SK-N-MC (cell line): Measurements from ENCODE around the gene GRIK4.

Experiments
- DNase-seq: peaks from one replicate; pipeline ENCODE4 v3.0.0-alpha.2; 2011; ENCODE audit warnings: low read depth, low spot score
- H3K27ac ChIP-seq: fragments of 200-600 bp; sonication (generic); 2 replicates; pipeline ENCODE4 v1.5.1; 2016; ENCODE audit warnings: mixed run types
- H3K36me3 ChIP-seq: fragments of 200-600 bp; sonication (generic); 2 replicates; pipeline ENCODE4 v1.6.1; 2017; ENCODE audit warnings: antibody characterized with exemption, low read length, mixed read lengths; ENCODE audit not compliant: insufficient read depth
- H3K4me3 ChIP-seq: fragments of 200-600 bp; sonication (generic); 2 replicates; pipeline ENCODE4 v1.5.1; 2016
- H3K9ac ChIP-seq: fragments of 200-600 bp; sonication (generic); 2 replicates; pipeline ENCODE4 v1.8.0; 2017; ENCODE audit warnings: mixed run types, mixed read lengths; ENCODE audit not compliant: insufficient read length
- H3K9me3 ChIP-seq: fragments of 200-600 bp; sonication (generic); 2 replicates; pipeline ENCODE4 v1.6.1; 2017; ENCODE audit warnings: low read depth, mild to moderate bottlenecking, antibody characterized with exemption, low read length, moderate library complexity, mixed read lengths
- EZH2 ChIP-seq: fragments of 200-600 bp; sonication (generic); IDR thresholded peaks from one replicate; pipeline ENCODE4 v1.6.1; 2017; ENCODE audit warnings: antibody characterized with exemption
- FOXP2 ChIP-seq: optimal IDR thresholded peaks from 2 replicates; pipeline ENCODE3; 2011; ENCODE audit warnings: mild to moderate bottlenecking, moderate library complexity; ENCODE audit not compliant: insufficient read depth; ENCODE audit errors: extremely low read length, control extremely low read depth
- POLR2AphosphoS5 ChIP-seq: IDR thresholded peaks from 2 replicates; pipeline ENCODE4 v1.6.1; 2012; ENCODE audit warnings: mild to moderate bottlenecking, low read depth, low read length, borderline replicate concordance

Gene GRIK4

DNA sequence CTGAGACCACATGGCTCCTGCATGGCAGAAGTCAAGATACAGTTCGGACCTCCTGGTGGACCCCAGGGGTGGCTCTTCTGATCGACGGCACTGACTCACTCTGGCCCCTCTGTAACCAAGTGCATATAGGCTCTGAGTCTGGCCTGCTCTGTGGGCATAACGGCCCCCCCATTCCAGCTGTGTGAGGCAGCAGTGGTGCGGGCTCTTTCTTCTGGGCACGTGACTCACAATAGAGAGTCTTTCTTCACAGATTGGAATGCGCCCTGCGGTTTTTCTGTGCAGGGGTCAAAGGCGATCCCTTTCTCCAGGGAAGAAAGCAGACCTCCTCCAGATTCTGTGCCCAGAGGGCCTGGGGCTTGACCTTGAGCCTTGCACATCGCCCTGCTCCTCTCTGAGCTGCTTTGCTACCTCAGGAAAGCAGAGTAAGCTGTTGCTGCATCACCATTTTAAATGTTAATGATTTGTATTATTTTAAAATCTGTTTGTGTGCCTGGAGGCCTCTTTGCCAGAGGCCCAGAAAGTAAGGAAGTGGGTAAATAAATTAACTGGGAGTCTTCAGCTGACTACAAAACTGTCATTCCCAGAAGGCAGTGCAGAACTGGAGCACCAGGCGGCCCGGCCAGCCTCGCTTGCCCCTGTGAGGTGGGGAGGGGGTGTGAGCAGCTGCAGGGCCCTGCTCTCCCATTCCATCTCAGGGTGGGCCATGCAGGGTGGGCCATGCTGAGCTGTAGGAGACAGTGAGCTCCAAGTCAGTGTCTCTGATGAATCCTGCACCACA is 199.0 kb downstream of the GRIK4 start:
- H3K27ac ChIP-seq = no peak overlapping the region; the same call in 1 of the 2 replicates
- peak overlapping the region; percentile 61 for H3K4me3 ChIP-seq
- H3K9me3 ChIP-seq = no peaks in the 10 kb centered on the region
- no peak for DNase-seq
- TF ChIP-seq FOXP2 = no peak
- no peak for TF ChIP-seq POLR2AphosphoS5
- TF ChIP-seq EZH2 = no peak
- no peaks in the 10 kb centered on the region for H3K36me3 ChIP-seq
- peak overlapping the region; percentile 33 for H3K9ac ChIP-seq

GRCh38 chr11:120712014-120712413 is 200.5 kb downstream of the GRIK4 start:
- DNase-seq = no peak
- Histone ChIP-seq H3K4me3 (no peak overlapping the region), H3K36me3 (no peaks in the 10 kb centered on the region), H3K9ac (no peak overlapping the region), H3K27ac (no peak overlapping the region), H3K9me3 (no peaks in the 10 kb centered on the region)
- TF ChIP-seq EZH2 = no peak
- no peak for TF ChIP-seq FOXP2
- TF ChIP-seq POLR2AphosphoS5 = no peak

GRCh38 chr11:120712881-120713280 is 201.3 kb downstream of the GRIK4 start:
- Histone ChIP-seq H3K36me3 (no peaks in the 10 kb centered on the region), H3K4me3 (no peak overlapping the region), H3K9me3 (no peaks in the 10 kb centered on the region), H3K27ac (no peak overlapping the region), H3K9ac (no peak overlapping the region)
- no peak for DNase-seq
- TF ChIP-seq POLR2AphosphoS5 (no peak), EZH2 (no peak), FOXP2 (no peak)

DNA sequence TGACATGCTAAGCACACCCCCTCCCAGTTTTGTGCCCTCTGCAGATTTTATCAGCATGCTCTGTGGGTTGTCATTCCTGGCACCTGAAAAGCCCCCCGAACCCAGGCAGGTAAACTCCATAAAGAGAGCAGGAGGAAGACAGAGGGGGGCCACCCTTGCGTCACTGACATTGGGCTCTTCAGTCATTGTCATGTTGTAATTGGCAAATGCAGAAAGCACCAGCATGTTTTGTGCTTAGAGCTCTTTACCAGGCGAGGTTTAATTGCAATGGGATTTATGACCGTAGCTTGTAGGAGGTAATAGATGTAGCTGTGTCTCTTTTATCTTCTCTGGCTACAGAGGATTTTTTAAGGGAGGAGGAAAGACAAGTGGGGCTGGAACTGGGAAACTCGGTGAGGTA is 201.7 kb downstream of the GRIK4 start:
- H3K9me3 ChIP-seq = no peaks in the 10 kb centered on the region

DNA sequence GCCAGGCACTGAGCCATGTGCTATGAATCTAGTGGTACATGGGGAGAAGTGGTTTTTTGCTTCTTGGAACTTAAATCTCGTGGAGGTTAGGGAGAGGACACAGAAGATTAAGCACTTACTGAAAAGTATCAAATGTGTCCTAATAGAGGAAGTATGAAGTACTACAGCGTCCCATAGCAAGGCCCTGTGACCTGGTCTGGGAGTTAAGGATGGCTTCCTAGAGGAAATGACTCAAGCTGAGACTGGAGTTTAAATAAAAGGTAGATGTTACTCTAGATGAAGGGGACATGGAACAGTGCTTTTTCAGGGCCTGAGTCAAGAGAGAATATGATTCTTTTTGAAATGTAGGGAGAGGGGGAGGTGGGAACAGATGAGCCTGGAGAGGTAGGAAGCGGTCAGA is 202.9 kb downstream of the GRIK4 start:
- Histone ChIP-seq H3K27ac (no peak overlapping the region), H3K36me3 (no peaks in the 10 kb centered on the region), H3K4me3 (no peak overlapping the region), H3K9me3 (no peaks in the 10 kb centered on the region), H3K9ac (no peak overlapping the region)
- TF ChIP-seq FOXP2 (no peak), EZH2 (no peak), POLR2AphosphoS5 (no peak)
- DNase-seq = no peak

More for the DNA sequence above, 201.7 kb downstream of the GRIK4 start:
- no peak overlapping the region for H3K9ac ChIP-seq
- H3K4me3 ChIP-seq = no peak overlapping the region
- no peak for TF ChIP-seq FOXP2
- no peak for TF ChIP-seq EZH2
- no peak for TF ChIP-seq POLR2AphosphoS5
- no peaks in the 10 kb centered on the region for H3K36me3 ChIP-seq
- no peak for DNase-seq
- H3K27ac ChIP-seq = no peak overlapping the region

DNA sequence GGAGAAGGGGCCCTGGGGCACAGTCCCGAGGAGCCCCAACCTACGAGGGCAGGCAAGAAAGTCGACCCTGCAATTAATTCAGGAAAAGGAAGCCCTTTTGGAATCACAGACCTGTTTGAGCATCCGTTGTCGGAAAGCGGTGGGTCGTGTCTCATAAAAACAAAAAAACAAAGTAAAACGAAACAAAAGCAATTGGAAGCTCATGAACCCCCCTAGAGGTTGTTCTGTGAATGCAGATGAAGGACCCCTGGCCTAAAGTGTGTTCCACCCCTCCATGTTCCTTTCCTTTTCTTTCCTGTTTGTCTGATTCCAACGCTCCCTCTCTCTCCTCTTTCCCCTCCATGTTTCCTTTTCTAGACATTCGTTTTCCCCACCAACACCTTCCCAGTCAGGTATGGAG is 203.7 kb downstream of the GRIK4 start:
- Histone ChIP-seq H3K9ac (no peak overlapping the region), H3K4me3 (no peak overlapping the region)
- DNase-seq = no peak

DNA sequence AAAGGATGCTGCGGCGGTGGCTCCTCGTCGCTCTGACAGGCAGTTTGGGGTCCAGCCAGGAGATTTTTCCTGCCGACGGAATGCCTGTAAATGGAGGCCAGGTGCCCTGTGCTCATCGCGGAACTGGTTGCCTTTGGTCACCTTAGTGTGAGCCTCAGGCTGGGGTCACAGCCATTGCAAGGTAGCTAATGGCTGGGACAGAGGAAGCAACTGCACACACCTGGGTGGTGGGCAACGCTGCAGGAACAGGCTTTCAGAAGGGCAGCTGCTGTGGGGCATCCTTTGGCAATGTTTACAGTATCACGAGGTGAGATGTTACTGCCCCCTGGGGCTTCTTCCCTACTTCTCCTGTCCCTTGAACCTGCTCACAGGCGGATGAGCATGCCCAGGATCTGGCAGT is 205.5 kb downstream of the GRIK4 start:
- DNase-seq = no peak
- Histone ChIP-seq H3K4me3 (no peak overlapping the region), H3K36me3 (no peaks in the 10 kb centered on the region), H3K9ac (no peak overlapping the region), H3K27ac (no peak overlapping the region), H3K9me3 (no peaks in the 10 kb centered on the region)
- TF ChIP-seq EZH2 = no peak
- no peak for TF ChIP-seq FOXP2
- TF ChIP-seq POLR2AphosphoS5 = no peak

More for the DNA sequence above, 203.7 kb downstream of the GRIK4 start:
- Histone ChIP-seq H3K27ac (no peak overlapping the region), H3K36me3 (no peaks in the 10 kb centered on the region), H3K9me3 (no peaks in the 10 kb centered on the region)
- TF ChIP-seq EZH2 (no peak), POLR2AphosphoS5 (no peak), FOXP2 (no peak)

GRCh38 chr11:120717623-120718022 is 206.1 kb downstream of the GRIK4 start:
- H3K4me3 ChIP-seq = no peak overlapping the region
- no peak for DNase-seq
- TF ChIP-seq POLR2AphosphoS5 = no peak
- TF ChIP-seq EZH2 = no peak
- no peak for TF ChIP-seq FOXP2
- no peaks in the 10 kb centered on the region for H3K36me3 ChIP-seq
- H3K9ac ChIP-seq = no peak overlapping the region
- H3K27ac ChIP-seq = no peak overlapping the region
- H3K9me3 ChIP-seq = no peaks in the 10 kb centered on the region
